ENCODE measurements around the gene MARCHF9.

MARCHF9 gene

DNA sequence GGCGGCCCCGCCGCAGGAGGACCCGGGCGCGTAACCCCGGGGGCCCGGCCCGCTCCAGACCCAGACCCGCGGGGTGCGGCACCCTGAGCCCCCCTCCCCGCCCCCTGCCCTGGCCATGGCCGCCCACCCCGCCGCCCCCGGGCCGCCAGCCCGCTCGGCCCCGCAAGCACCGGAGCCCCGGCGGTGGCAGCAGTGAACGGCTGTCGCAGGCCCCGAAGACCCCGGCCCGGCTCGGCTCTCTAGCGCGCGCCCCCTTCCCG, 221 bp downstream of the MARCHF9 start:
- DNase-seq (ENCODE audit: low spot score), result no peak

DNA sequence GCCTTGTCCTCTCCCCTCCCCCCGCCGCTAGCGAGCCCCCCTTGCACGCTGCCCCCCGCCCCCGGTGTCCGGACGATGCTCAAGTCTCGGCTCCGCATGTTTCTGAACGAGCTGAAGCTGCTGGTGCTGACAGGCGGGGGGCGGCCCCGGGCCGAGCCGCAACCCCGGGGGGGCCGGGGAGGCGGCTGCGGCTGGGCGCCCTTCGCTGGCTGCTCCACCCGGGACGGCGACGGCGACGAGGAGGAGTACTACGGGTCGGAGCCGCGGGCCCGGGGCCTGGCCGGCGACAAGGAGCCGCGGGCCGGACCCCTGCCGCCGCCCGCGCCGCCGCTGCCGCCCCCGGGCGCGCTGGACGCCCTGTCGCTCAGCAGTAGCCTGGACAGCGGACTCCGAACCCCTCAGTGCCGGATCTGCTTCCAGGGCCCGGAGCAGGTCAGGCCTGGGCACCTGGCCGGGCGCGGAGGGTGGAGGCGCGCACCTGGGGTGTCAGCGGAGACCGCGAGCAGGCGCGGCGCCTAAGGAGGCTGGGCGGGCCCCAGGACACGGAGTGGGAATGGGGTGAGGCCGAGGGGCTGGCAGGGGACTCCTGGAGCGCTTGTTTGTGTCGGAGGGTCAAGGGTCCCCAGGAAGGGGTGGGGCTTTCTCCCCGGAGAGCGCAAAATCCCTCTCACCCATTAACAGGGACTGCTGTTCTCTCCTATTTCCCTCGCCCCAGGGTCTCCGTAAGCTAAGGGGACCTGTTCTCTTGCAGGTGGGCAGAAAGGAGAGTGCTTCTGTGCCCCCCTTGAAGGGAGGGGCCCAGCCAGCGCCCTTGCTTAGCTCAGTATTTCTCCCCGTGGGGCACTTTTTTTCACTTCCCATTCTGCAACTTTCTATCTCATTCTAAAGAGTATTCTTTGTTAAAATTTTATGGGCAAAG, 810 bp downstream of the MARCHF9 start:
- no peak for DNase-seq (ENCODE audit: low spot score)

DNA sequence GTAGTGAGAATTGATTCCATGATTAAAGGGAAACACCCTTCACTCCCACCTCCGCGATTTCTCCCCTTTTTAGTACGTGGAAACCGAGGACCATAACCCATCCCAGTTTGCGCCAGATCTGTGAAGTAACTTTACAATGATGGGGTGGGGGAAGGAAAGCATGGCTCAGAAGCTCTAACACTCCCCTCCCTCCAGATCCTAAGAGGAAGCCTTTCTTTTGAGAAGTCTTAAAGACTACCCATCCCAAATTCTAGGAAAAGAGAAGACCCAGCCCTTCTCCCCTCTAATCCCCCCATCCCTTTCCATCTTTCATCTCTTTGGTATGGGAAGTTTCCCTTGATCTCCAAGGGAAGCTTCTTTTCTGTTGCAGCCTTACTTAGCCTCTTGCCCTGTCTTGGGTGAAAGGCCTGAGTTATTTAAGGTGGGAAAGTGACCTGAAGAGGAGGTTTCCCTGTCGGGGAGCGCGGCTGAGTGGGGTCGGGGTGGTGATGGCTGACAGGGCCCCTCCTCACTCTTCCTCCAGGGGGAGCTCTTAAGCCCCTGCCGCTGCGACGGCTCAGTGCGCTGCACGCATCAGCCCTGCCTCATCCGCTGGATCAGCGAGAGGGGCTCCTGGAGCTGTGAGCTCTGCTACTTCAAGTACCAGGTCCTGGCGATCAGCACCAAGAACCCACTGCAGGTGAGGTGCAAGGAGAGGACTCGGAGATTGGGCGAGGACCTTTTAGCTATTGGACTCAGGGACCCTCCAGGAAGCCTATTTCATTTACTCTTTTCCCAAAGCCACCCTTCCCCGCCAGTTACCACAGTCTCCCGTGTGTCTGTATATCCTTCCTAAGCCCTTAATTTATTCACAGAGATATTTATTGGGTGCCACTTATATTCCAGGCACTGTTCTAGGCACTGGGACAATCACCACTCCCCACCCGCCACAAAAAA, 1.8 kb downstream of the MARCHF9 start:
- no peak for DNase-seq (ENCODE audit: low spot score)

DNA sequence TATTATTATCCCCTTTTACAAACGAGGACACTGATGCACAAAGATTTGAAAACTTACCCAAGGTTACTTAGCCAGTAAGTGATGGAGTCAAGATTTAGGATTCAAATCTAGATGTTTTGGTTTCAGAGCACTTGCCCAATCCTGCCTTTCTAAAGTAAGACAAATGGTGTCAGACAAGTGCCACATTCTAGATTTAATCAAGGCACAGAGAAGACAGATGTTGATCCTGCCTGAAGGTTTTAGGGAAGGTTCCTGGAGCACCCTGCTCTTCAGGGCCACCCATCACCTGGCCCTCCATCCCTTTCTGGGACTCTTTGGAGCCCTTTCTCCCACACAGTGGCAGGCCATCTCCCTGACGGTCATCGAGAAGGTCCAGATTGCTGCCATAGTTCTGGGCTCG, 2.9 kb downstream of the MARCHF9 start:
- DNase-seq (ENCODE audit: low spot score), result no peak

DNA sequence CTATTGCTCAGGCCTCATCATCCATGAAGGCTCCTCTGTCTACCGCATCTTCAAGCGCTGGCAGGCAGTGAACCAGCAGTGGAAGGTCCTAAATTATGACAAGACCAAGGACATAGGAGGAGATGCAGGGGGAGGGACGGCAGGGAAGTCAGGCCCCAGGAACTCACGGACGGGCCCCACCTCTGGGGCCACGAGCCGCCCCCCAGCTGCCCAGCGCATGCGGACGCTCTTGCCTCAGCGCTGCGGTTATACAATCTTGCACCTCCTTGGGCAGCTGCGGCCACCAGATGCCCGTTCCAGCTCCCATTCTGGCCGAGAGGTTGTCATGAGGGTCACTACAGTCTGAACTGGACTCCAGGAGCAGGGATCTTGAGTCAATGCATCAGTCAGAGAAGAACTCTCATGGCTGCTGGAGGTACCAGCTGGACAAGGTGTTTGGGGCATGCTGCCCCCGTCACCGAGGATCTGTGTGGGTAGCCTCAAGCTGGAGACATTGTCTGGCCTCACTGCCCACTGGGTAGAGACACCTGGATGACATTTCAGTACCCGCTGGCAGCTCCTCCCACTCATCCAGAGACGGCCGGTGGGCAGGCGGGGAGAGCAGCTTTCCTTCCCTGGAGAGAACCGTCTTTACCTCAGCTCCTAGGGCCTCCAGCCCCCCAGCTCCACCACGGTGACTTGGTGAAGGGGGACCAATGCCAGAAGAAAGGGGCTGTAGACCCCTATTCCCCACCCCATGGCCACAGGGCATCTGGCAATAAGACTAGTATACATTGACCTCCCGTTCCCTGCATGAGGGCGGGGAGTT, 3.9 kb downstream of the MARCHF9 start:
- DNase-seq (ENCODE audit: low spot score), result no peak

DNA sequence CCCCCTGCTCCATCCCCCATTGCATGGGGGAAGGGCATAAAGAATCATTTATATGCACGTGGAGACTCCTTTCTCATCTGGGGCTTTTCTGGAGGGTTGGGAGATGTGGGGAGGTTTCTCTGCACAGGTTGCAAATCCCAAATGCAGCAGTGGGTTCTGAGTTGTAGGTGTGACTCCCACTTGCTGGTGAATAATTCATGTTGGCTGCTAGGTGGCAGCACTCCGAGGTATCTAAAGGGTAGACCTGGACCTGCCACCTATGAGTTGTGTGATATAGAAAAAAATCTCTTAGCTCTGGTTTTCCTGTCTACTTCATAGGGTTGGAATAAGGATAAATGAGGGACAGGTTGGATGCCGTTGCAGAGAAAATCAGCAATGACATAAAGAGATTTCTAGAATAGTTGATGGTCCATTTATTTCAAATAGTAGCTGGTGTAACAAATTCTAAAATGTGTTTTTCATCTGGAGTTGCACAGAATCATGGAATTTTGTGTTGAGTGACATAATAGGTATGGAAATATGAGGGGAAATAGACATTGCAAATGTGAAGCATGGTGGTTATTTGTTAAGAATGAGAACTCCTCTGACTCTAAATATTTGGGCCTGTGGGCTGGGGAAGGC, 4.6 kb downstream of the MARCHF9 start:
- no peak for DNase-seq (ENCODE audit: low spot score)

DNA sequence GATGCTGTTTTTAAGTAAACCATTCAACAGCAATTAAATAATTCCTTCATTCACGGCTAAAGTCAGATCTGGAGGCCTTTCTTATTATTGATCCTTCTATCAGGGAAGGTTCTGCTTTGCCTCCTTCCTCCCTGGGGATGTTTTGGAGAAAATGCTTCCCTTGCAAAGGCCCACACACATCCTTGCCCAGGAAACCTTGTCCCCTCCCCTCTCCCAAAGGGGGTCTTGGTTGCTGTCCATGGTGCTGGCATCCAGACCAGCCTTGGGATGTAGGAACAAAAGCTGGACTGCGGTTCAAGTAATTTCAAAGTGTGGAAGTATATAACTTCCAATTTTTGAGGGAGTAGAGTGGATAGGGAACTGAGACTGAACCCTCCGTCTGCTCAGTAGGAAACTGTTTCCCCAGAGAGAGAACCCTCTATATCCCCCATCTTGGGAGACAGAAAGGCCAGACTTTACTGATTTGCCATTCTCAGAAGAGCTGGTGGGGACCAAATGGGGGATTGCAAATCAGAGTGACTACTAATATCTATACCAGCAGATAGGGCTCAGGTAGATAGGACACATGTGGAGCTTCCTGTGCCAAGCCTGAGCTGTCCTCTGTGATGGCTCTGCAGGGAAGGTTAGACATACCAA, 5.6 kb downstream of the MARCHF9 start:
- no peak for DNase-seq (ENCODE audit: low spot score)

DNA sequence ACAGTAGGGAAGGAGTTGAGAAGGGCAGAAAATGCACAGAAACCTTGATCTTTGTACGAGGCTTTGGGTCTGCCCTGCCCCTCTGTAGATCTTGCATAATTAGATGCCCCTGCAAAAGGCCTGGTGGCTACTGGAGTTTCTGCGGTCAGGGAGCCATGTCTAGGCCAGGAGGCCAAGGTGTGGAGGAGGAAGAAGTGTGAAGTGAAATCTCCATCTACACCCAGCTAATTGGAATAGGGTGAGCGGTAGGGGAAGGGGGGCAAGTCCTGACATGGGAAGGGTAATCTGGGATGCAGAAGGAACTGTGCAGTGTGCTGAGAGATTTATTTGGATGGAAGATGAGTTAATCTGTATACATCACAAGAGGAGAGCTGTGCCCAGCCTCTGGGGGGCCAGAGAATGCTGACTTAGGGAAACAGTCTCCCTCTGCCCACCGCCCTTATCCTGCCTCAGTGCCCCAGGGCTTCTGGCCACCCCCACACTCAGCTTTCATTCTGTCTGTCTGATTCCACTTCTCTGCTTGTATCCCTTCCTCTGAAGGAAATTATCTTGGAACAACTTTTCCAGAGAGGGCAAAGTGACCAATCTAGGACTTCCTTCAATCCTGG, 6.6 kb downstream of the MARCHF9 start:
- no peak for DNase-seq (ENCODE audit: low spot score)

DNA sequence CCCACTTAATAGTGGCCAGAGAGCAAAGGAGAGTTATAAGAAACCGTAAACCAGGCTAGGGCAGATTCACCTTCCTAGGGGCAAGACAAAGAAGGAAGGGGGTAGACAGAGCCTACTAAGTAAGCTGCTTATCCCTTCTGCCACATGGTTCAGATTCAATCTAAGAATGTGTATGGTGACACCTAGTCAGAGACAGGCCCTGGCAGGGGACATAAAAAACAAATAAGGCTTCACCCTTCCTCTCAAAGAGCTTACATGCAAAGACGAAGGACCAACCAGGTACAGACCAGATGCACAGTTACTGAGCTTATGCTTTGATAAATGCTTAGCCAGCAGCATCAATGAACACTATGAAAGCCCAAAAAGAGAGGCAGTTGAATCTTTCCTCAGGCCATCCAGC, 7.6 kb downstream of the MARCHF9 start:
- no peak for DNase-seq (ENCODE audit: low spot score)

DNA sequence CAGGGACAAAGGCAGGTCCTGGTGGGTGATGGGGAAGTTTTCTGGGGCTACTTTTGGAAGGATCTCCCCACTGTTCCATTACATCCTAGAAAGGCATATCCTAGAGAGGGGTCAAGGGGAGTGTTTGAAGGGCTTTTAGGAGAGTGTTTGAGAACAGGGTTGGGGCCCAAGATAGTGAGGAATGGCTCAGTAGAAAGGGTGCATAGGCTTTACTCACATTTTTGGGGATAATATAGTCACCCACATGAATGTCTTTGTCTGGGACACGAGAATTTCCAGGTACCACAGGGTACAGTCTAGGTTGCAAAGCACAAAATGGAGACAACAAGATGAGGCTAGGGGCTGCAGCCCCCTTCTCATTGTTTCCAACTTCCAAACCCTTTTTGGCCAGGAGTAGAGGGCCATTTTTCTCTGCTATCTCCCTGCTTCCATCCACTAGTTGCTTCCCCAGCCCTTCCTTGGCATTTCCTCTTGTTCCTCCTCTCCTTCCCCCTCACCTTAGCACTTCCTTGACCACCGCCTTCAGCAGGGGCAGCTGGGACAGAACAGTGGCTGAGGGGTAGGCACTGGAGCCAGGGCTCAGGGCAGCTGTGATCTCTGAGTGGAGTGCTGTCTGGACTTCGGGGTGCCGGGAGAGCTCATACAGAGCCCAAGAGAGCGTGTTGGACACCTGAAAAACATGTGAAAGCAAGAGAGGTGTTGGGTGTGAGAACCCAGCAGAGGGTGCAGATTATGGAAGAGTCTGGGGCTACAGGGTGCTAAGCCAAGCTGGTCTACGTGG, 9.2 kb downstream of the MARCHF9 start:
- no peak for DNase-seq (ENCODE audit: low spot score)

DNA sequence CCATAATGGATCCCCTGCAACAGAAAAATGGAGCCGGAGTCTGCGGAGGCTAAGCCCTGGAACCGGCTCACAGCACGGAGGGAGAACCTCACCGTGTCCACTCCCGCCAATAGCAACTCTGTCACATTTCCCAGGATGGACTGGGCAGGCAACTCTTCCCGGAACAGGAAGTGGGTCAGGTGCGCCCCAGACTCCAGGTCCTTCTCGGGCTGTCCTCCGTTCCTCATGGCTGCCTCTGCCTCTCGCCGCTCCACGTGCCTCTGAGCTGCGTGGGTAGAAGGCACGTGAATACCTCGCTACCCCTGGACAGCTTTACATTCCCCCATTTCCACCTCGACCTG, 9.7 kb downstream of the MARCHF9 start:
- no peak for DNase-seq (ENCODE audit: low spot score)

DNA sequence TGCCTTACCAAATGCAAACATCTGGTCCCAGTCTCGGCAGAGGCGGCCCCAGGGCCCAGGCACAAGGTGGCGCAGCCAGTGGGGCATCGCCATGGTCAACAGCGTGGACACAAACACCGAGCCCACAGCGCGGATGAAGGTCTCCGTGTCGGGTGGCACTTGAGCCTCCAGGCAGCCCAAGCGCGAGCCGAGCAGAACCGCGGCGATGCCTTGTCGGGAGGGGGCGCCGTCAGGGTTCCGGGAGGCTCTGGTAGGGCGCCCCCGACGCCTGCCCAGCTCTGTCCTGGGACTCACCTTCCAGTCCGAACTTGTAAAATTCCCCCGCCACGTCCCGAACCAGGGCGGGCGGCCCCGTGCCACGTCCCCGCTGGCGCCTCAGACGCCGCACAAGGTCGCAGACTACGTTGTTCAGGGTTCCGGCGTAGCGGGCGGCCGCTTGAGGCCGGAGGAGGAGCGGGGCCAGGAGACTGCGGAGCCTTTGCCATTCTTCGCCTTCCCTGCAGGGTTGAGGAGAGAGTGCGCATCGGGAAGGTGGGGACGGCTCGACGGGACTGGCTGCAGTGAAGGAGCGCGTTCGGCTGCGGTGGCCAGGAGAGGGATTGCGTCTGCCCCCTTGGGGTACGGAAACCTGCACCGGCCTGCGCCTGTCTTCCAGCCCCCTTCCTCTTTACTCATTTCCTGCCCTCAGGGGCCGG, 10.2 kb downstream of the MARCHF9 start:
- DNase-seq (ENCODE audit: low spot score), result no peak

DNA sequence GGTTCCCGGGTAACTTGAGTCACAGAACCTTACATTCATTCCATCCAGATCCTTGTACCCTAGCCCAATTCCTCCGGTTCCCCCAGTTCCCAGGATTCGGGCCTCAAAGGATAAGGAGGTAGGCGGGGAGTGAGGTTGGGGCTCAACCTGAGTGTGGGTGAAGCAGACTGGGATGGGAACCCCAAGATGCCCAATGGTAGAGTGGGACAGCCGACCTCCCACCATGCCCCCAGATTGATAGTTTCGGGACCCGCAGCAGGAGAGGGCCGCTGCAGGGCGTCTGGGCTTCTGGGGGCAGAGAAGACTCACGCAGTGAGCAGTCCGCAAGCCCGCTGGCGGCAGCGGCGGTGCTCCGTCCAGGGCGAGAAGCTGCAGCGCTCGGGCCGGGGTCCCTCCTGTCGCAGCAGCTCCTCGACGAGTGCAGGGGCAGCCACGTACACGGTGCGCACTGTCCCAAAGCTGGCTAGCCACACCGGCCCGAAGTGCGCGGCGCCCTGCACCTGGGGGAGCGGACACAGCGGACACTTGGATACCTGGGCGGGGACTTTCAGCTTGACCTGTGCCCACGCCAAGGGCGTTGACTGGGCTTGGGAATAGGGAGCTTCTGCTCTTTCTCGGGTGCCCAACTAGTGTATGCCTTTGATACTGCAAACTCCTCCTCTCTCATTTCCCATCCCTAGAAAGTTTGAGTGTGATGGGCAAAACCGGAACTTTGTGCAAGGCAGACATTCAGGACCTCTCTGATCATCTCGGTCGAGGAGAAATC, 11.0 kb downstream of the MARCHF9 start:
- DNase-seq (ENCODE audit: low spot score), result no peak

DNA sequence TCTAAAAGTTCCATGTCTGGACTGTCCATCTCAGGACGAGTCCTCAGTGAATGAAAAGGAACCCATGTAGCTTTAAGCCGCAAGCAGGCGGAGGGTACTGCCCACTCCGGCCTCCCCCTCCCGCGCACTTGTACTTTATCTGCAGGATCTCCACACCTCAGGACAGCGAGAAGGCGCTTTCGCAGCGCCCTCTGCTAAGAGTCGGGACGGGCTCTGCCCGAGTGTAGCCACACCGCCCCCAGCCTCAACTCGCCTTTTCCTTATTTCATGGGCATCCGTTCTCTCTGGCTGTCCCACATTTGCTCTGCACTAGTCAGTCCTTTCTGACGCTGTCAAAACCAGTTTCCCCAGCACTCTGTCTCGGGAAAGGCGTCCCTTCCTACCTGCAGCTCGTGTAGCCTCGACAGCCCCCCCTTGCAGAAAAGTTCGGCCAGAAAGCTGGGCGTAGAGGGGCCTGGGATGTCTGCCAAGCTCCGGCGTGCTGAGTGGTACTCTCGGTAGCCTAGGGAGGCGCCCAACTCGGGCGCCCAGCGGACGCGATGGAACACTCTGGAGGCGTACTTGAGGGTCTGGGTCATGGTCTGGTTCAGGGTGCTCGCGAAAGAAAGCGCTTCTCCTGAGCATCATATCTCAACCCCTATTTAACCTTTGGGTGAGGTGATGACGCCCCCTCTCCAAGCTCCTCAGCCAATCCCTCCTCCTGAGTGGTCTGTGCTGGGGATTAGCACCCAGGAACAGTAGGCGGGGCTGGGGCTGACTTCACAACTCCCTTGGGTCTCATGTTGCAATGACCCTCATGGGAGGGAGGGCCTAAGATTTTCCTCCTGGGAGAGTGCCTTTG, 11.8 kb downstream of the MARCHF9 start, which contains the start of gene CYP27B1:
TSS of gene CYP27B1 (minus strand) at position 615 of the 841 bp plus-strand sequence. CDS start at position 578, 37 bp downstream.
- no peak for DNase-seq (ENCODE audit: low spot score)

DNA sequence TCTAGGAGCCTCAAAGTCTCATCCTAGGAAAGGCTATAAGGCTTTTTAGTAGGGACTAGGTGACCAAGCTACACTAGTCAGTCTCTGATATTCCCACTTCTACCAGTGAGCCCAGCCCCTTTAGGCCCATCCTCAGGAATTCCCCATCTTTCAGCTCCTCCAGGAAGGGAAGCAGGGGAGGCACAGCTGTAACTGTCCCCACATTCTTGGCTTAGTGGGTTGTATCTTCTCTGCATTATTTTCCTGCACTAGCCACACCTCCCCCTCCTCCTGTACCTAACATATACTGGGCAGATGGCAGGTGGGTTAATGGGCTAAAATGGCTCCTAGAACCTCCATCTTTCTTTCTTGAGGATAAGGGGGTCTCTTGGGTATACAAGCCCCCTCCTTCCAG, 12.4 kb downstream of the MARCHF9 start:
- no peak for DNase-seq (ENCODE audit: low spot score)

DNA sequence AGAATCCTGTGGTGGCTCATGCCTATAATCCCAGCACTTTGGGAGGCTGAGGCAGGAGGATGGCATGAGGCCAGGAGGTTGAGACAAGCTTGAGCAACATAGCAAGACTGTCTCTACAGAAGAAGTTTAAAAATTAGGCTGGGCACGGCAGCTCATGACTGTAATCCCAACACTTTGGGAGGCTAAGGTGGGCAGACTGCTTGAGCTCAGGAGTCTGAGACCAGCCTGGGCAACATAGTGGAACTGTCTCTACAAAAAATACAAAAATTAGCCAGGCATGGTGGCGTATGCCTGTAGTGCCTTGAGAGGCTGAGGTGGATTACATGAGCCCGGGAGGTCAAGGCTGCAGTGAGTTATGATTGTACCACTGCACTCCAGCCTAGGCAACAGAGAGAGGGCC, 13.0 kb downstream of the MARCHF9 start:
- DNase-seq (ENCODE audit: low spot score), result no peak

DNA sequence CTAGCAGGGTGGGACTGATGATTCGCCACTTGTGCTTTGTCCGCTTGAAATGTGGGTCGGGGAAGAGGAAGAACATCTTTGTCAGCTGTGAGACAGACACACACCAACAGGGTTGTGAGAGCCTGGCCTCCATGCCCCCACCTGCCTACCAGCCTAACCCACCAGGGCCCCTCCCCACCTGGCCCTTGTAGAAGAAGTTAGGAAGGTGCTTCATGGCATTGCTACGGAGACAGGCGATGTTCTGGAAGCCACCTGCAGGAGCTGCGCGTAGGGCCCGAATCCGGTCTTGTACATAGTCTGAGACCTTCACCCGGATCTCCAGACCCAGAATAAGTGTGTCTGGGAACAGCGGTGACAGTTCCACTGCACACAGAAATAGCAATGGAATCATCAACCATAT, 14.7 kb downstream of the MARCHF9 start:
- no peak for DNase-seq (ENCODE audit: low spot score)

DNA sequence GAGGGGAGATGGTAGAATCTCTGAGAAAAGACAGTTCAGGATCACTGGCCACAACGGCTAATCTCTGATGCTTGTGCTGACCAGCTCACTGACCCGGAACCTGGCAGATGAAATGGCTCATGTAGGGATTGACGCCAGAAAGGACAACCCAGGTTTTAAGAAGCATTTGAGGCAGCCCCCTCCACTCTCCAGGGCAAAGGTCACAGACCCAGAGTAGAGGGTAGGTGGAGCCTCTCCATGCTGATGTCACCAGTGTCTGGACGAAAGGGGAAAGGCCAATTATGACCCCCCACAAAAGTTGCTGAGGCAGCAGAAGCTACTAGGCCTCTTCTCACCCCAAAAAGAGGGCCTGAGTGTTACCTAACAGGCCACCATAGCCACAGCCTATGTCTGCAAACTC, 15.8 kb downstream of the MARCHF9 start:
- no peak for DNase-seq (ENCODE audit: low spot score)
